Ureter (tissue), 1 donor: Measurements from ENCODE around the gene IZUMO1R. TPM values are rescaled to one million over a fixed set of nuclear protein-coding genes. Genes with fewer than 3 reads are reported as not detected.
"Not testable (repeated sequence)": the region's sequence is repeated elsewhere in the genome, so short reads cannot be mapped to it uniquely, and the experiment has no call there.

Experiments
- DNase-seq: peaks from one replicate; pipeline ENCODE4 v3.0.0-alpha.2; 2020; ENCODE audit warnings: low spot score
- total RNA-seq: library from RNA; stranded (reverse); gene quantifications from one replicate; pipeline ENCODE4 v1.2.4, GENCODE V29; 2023
- donor health status: DM: yes; HTN: yes; CAD: no.

Gene IZUMO1R
- total RNA-seq, 1 donor from 2014 or later: not detected

GRCh38 chr11:94325681-94326080, 21.3 kb downstream of the IZUMO1R start:
- no peak for DNase-seq

GRCh38 chr11:94326947-94327346, 22.6 kb downstream of the IZUMO1R start:
- no peak for DNase-seq

GRCh38 chr11:94328587-94329080, 24.3 kb downstream of the IZUMO1R start:
- no peak for DNase-seq

- DNase-seq: no peak
These were observed 25.1 kb downstream of the IZUMO1R start for GRCh38 chr11:94329501-94329900.

GRCh38 chr11:94330789-94331188, 26.4 kb downstream of the IZUMO1R start:
- no peak for DNase-seq

GRCh38 chr11:94332814-94333213, 28.4 kb downstream of the IZUMO1R start:
- DNase-seq: no peak

GRCh38 chr11:94336033-94336432, 31.7 kb downstream of the IZUMO1R start:
- no peak for DNase-seq

GRCh38 chr11:94338651-94339050, 34.3 kb downstream of the IZUMO1R start:
- DNase-seq: no peak

- DNase-seq: no peak
These were observed 37.9 kb downstream of the IZUMO1R start for GRCh38 chr11:94342250-94342649.

- no peak for DNase-seq
These were observed 39.1 kb downstream of the IZUMO1R start for GRCh38 chr11:94343495-94343894.

GRCh38 chr11:94346311-94346710, 41.9 kb downstream of the IZUMO1R start:
- not testable (repeated sequence) for DNase-seq

GRCh38 chr11:94350850-94351563, 46.6 kb downstream of the IZUMO1R start:
- DNase-seq: not testable (repeated sequence)

Other genes with a start within 250 kb of the IZUMO1R start
- 14.5 TPM for gene PANX1, start 175.7 kb upstream of the IZUMO1R start, total RNA-seq
- gene GPR83, start 96.8 kb downstream of the IZUMO1R start, total RNA-seq: not detected
- 26.1 TPM for gene MRE11, start 189.3 kb downstream of the IZUMO1R start, total RNA-seq
- gene ANKRD49, start 189.4 kb downstream of the IZUMO1R start, total RNA-seq: 13.9 TPM
- gene C11orf97, start 207.9 kb downstream of the IZUMO1R start, total RNA-seq: not detected
- gene FUT4, start 239.3 kb downstream of the IZUMO1R start, total RNA-seq: 6.6 TPM